Activated T-helper 1 cell treated with Interleukin-2 at 50 U/mL for 16 hours (primary cell): ENCODE measurements around the gene STX1A.

Experiments
- DNase-seq: peaks from one replicate; pipeline ENCODE4 v3.0.0-alpha.2; 2020; ENCODE audit warnings: low read depth

The STX1A gene

DNA sequence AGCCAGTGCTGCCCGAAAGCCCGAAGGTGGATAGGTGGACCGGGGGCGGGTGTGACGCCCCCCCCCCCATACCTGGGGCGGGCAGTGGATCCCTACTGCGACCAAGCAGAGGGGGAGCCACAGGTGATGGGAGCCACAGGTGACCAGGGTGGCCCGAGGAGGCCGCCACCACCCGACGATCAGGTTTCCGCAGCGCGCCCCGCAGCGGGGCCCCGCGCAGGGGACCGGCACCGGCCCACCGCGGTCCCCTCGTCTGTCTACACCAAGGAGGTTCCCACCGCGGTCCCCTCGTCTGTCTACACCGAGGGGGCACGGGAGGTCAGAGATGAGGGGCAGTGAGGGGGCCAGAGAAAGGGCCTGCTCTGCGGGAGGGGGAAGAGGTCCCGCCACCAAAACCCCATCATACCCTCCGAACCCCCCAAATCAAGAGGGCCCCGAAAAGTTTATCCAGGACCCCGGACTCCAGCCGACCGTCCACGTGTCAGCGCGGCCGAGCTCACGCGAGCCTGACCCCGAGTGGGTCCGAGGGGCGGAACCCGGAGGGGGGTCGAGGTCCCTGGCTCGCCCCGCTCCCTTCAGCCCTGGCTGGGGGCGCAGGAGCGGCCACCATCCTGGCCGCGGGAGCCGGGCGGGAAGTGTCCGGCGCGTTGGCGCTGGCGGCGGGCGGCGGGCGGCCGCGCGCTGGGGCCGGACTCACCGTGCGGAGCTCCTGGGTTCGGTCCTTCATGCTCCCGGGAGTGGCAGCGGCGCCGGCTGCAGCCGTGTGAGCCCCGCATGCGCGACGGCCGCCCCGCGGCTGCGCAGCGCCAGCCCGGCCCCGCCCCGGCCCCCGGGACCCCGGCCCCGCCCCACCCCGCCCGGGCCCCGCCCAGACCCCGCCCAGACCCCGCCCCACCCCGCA is at the start of gene STX1A:
Gene STX1A, minus strand, starts transcription at position 765 of the 901 bp plus-strand sequence. Its CDS starts 38 bp downstream, at position 727.
- DNase-seq, result peak; percentile 68

DNA sequence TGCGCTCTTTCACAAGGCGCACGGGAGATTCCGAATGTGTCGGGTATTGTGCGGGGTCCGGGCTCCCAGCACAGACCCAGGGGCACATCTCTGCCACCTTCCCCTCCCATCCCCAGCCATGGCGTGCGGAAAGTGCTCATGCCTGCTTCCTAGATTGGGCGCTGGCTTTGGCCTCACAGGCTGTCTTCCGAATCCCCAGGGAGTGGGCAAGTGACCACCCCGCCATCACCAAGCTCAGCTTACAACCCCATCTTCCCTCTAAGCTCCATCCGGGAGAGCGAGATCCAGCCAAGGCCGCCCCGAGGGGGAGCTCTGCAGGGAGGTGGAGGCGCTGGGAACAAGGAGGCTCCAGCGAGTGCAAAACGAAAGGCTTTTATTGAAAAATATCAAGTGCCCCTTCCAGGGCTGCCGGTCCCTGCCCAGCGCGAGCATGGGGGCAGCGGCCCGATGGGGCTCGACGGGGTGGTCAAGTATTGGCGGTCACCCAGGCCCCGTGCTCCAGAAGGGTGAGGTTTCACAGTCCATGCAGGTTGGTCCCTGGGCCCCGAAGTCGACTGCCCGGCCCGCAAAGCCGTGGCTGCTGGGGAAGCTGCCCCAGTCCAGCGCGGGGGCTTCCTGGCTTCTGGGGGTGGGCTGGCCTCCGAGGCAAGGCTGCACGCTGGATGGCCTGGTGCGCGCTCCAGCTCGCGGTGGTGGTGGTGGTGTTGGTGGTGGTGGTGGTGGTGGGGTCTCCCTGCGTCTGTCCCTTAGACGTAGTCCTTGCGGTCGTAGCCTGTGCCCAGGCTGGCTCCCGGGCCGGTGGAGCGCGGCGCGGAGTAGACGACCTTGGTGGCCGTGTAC is 49.4 kb upstream of the STX1A start:
- no peak for DNase-seq

DNA sequence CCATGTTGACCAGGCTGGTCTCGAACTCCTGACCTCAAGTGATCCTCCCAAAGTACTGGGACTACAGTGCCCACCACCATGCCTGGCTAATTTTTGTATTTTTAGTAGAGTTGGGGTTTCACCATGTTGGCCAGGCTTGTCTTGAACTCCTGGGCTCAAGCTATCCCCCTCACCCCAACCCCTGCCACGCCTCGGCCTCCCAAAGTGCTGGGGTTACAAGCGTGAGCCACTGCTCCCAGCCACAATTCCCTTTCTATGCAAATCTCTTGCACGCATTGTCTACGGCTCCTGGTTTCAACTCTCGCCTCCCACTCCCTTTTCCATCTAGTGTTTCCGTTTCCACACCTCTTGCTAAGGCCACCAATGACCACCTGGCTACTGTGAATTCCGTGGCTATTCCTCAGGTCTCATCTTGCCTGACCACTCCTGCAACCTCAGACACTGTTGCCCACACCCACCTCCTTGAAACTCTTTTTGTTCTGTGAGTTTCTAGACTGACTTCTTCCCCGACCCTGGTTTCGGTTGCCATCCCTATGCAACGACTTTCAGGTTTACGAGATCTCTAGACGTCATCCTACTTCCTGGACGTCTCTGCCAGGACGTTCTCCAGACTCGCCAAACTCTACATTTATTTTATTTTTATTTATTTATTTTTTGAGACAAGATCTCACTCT is 47.2 kb upstream of the STX1A start:
- no peak for DNase-seq

- no peak for DNase-seq
Observed at GRCh38 chr7:73762659-73762999, 43.2 kb upstream of the STX1A start.

DNA sequence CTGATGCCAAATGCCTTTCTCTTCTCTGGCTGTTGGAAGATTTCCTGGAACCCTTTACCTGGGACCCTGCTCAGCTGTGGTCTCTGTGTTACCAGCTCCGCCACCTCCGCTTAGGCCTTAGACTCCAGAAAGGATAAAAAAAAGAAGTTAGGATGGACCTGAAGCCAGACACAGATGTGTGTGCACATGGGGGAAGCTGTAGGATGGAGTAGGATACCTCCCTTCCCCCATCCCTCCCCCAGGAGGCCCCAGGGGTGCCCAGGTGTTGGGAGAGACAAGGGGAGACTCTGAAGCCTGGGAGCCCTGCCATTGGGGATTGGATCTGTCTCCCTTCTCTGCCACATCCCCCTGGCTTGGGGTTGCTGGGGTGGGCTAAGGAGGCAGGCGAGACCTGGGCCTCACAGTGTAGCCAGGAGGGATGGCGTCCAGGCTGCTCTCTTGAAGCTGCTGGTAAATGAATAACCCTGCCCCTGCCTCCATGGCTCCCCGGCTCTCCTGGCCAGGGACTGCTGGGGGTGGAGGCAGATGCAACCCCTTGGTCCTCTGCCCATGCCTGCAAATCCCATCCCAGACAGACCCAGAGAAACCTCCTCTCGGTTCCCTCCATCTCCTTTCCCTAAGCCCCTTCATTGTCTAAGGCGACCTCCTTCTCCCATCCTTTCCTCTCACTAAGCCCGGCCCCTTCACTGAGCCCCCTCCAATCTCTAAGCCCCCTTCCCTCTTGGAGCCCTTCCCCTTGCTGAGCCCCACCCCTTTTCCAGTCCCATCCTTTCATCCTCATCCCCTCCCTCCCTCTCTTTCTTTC is 42.6 kb upstream of the STX1A start:
- no peak for DNase-seq

- no peak for DNase-seq
Observed at GRCh38 chr7:73758581-73759138, 39.2 kb upstream of the STX1A start.

GRCh38 chr7:73749931-73750776 is 30.7 kb upstream of the STX1A start:
- DNase-seq, result no peak

GRCh38 chr7:73746378-73746777 is 26.9 kb upstream of the STX1A start:
- no peak for DNase-seq

DNA sequence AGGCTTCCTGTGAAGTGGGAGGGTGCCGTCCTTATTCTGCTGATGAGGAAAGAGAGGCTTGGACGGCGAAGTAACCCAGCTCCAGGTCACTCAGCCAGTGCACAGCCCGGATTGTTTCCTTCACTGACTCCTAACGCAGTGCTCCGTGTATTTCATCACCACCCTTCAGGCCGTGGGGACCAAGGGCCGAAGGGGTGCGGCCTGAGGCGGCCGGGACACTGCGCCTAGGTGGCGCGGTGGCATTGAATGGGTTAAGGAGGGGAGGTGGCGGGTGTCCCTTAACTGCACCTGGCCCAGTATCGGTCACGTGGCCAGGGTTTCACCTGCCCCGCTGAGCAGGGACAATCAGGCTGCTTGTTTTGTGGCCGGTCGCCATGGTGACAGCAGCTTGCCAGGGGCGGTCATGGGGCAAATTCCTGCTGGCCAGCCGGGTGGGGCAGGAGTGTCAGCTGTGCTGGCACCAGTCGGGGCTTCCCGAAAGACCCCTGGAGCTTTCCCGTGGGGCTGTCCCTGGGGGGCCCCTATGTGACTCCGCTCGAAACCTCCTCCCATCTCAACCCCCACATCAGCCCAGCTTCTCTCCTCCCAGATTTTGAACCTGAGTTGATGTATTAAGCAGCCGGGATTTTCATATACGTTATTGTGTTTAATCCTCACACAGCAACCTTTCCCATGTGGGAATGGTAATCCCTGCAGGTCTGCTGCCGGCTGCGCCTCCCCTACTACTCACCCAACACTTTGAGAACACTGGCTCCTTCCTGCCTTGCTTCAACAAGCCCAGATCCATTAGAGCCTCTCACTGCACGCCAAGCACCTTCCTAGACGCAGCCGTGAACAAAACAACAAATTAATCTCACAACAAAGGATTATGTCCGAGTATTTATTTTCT is 23.5 kb upstream of the STX1A start:
- no peak for DNase-seq

DNA sequence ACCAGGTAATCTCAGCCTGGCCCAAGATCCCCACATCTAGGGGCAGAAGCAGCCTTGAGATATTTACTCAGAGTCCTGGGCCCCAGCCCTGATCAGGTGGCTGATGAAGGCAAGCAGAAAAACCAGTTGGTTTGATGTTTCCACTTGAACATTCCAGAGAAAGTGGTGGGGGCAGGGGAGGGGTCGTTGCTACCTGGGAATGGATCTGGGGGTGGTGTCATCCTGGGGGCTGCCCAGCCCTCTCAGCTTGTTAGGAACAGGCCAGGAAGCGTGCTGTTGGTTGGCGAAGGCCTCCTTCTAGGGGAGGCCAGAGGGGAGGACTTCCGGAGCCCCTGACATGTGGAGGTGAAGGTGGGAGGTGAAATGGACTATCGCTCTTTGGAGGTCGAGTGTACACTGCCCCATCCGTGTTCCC is 22.9 kb upstream of the STX1A start:
- no peak for DNase-seq

DNA sequence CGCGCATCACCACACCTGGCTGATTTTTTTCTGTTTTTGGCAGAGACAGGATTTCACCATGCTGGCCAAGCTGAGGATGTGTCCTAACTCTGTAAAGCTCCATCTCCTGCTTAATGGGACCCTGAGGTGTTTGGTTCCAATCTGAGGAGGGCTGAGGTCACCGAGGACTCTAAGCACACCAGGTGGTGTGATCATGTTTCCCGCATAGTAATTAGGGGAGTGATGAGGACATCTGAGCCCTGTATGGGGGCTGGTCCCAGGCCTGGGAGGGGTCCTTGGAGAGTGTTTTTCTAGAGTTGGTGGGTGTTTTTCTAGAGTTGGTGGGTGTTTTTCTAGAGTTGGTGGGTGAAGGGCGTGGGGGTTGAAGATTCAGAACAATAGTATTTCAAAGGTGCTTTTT is 22.1 kb upstream of the STX1A start:
- DNase-seq, result no peak

- no peak for DNase-seq
Observed at GRCh38 chr7:73740771-73741170, 21.3 kb upstream of the STX1A start.

DNA sequence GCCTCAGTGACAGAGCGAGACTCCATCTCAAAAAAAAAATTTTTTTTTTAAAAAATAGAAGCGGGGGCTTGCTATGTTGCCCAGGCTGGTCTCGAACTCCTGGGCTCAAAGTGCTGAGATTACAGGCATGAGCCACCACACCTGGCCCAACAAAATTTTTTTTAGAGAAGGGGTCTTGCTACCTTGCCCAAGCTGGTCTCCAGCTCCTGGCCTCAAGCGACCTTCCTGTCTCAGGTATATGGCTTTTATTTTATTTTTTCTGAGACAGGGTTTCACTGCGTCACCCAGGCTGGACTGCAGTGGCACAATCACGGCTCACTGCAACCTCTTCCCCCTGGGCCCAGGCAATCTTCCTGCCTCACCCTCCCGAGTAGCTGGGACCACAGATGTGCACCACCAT is 20.7 kb upstream of the STX1A start:
- DNase-seq, result no peak

GRCh38 chr7:73739387-73739767 is 19.9 kb upstream of the STX1A start:
- DNase-seq, result no peak

DNA sequence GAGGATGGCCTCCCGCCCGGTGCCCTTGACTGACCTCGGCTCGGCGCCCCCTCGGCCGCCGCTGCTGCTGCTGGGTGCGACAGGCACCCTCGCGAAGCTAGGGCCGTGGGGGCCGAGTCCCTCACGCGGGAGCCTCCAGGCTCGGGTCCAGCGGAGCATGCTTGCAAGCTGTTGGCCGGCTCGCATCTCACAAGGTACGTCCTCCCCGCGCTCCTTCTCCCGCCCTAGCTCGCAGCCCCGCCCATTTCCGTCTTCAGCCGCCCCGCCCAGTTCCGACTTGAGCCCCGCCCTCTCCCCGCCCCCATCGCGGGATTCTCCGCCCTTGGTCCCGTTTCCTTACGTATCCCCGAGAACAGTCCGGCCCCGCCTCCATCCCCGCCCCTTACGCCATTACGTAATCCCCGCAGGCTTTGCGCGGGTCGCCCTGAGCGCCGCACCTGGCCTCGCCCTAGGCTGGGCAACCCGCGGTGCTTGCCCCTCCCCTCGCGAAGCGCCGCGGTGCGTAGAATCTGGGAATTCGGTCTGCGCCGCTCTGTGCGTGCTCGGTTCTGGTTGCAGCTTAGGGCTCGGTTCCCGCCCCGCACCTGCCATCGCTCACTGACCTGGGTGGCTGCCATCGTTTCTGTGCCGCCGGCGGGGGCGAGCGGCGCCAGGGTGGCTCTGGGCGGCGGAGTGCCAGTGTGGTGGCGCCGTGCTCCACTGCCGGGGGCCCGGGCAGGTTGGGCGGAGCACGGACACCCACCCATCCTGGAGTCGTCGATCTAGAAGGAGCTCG is 19.3 kb upstream of the STX1A start, which contains the start of gene ABHD11:
Gene ABHD11, minus strand, starts transcription at position 191 of the 775 bp plus-strand sequence. Its CDS starts 32 bp downstream, at position 159.
- peak; percentile 97 for DNase-seq

DNA sequence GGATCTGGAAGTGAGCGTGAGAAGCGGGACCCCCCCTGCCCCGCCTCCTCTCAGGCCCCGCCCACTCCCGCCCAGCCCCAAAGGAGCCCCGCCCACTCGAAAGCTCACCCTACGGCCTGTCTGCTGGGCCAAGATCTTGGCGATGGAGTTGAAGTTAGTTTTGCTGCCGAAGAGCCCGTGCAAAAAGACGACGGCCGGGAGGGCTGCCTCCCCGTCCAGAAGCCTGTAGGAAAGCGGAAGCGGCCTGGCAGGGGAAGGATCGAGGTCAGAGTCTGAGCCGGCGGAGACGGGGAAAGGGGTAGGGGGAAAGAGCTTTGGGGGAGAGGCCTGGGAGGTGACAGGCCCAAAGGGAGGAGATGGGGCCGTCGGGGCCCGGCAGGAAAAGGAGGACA is 18.7 kb upstream of the STX1A start:
- peak; percentile 37 for DNase-seq

DNA sequence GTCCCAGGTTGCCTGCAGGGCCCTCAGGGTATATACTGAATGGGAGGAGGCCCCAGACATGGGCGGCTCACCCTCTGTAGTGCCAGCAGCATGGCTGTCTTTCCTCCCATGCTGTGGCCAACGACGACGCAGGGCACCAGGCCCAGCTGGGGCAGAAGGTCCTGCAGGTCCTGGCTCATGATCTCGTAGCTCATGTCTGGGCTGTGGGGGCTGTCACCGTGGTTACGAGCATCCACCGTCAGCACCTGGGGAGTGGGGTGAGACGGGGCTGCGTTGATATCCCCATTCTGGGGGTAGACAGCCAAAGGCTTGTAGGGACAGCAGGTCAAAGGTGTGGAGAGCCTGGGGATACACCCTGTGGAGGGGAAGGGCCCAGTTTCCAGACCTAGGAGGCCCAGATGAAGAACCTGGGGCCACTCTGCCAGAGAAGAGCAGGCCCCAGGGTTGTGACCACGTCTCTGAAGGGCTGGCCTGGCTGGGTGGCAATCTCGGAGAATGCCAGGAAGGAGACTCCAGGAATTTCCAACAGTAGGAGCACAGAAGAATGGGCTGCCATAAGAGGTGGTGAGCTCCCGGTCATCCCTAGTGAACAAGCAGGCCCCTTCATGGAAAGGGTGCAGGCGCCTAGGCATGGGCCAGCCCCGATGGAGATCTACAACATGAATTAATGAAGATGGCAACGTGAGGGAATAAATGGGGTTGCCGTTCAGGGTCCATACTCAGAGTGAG is 18.2 kb upstream of the STX1A start:
- DNase-seq, result no peak

DNA sequence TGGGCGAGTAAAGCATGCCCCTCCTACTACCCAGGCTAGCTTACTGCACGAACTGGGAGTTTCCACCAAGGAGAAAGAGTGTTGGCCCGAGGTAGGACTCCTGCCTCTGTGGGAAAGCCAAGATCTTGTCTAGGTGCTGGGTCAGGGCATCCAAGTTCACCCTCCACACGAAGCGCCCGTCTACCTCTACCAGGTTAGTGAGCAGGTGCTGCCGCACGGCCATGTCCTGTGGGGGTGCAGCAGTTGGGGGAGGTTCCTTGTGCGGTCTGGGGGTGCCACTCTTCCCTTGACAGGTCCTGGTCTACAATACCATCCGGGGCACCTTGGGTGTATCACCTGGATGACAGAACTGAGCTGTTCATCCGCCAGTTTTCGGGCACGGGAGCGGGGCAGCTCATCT is 17.4 kb upstream of the STX1A start:
- DNase-seq, result no peak
